A549 (cell line): ENCODE results near the gene CMC2.

Source experiments
- FOXS1 ChIP-seq: fragments of 250-450 bp; sonication (Bioruptor Pico); IDR thresholded peaks from 2 replicates; pipeline ENCODE4 v1.5.0; 2020; ENCODE audit warnings: mild to moderate bottlenecking, moderate library complexity
- TF ChIP-seq, protein P1 (sequence below): fragments of >200 bp; sonication (Bioruptor Twin); formaldehyde crosslinking; IDR thresholded peaks from 3 replicates; pipeline ENCODE4 v1.5.1; 2016

DNA sequence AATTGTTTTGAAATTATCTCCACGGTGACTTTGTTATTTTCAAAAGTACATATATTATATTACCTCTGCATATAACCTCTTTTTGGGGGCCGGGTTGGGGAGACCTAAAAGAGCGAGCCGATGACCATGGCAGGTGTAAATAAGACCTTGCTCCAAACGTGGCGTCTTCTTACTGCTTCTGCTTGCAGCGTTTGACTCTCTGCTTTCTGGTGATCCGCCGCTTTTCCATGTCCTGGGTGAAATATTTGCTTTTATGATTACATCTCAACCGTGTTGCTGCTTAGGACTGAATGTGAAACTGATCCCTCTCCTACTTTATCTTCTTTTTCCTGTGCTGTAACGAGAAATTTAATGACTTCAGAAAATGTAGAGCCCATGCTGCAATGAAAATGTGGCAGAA is 47.1 kb upstream of the CMC2 start:
- TF ChIP-seq, protein P1, sequence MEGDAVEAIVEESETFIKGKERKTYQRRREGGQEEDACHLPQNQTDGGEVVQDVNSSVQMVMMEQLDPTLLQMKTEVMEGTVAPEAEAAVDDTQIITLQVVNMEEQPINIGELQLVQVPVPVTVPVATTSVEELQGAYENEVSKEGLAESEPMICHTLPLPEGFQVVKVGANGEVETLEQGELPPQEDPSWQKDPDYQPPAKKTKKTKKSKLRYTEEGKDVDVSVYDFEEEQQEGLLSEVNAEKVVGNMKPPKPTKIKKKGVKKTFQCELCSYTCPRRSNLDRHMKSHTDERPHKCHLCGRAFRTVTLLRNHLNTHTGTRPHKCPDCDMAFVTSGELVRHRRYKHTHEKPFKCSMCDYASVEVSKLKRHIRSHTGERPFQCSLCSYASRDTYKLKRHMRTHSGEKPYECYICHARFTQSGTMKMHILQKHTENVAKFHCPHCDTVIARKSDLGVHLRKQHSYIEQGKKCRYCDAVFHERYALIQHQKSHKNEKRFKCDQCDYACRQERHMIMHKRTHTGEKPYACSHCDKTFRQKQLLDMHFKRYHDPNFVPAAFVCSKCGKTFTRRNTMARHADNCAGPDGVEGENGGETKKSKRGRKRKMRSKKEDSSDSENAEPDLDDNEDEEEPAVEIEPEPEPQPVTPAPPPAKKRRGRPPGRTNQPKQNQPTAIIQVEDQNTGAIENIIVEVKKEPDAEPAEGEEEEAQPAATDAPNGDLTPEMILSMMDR: no peak
- TF ChIP-seq FOXS1 (CRISPR knock-in tag): no peak
